ENCODE measurements around the gene MAB21L3. TPM values are rescaled to one million over a fixed set of nuclear protein-coding genes. Genes with fewer than 3 reads are reported as not detected.

The MAB21L3 gene
- total and polyA plus RNA-seq, 2 experiments from 2014 or later = 0.48 to 1.3 TPM

- Histone ChIP-seq H3K4me1 (ENCODE audit: low read depth) (peaks cover 6% of the 10 kb centered on the region), H3K27ac (no peak overlapping the region), H3K9me3 (ENCODE audit: low read depth) (no peaks in the 10 kb centered on the region), H3K27me3 (no peaks in the 10 kb centered on the region), H3K4me3 (no peak overlapping the region), H3K36me3 (no peaks in the 10 kb centered on the region)
- TF ChIP-seq, protein P1, sequence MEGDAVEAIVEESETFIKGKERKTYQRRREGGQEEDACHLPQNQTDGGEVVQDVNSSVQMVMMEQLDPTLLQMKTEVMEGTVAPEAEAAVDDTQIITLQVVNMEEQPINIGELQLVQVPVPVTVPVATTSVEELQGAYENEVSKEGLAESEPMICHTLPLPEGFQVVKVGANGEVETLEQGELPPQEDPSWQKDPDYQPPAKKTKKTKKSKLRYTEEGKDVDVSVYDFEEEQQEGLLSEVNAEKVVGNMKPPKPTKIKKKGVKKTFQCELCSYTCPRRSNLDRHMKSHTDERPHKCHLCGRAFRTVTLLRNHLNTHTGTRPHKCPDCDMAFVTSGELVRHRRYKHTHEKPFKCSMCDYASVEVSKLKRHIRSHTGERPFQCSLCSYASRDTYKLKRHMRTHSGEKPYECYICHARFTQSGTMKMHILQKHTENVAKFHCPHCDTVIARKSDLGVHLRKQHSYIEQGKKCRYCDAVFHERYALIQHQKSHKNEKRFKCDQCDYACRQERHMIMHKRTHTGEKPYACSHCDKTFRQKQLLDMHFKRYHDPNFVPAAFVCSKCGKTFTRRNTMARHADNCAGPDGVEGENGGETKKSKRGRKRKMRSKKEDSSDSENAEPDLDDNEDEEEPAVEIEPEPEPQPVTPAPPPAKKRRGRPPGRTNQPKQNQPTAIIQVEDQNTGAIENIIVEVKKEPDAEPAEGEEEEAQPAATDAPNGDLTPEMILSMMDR (IDR thresholded peaks at IDR 0.05; ENCODE audit: low read depth, low read length) = no peak
- DNase-seq (ENCODE audit: low read depth in 1 of 2, low spot score in 1 of 2) = no peak
Measured at GRCh38 chr1:116130356-116130755, 19.2 kb downstream of the MAB21L3 start.

- no peaks in the 10 kb centered on the region for H3K9me3 ChIP-seq (ENCODE audit: low read depth)
- no peaks in the 10 kb centered on the region for H3K27me3 ChIP-seq
- DNase-seq (ENCODE audit: low read depth in 1 of 2, low spot score in 1 of 2) = no peak
- no peaks in the 10 kb centered on the region for H3K36me3 ChIP-seq
- TF ChIP-seq, protein P1 (IDR thresholded peaks at IDR 0.05; ENCODE audit: low read depth, low read length) = no peak
- H3K4me3 ChIP-seq = no peak overlapping the region
- H3K27ac ChIP-seq = no peak overlapping the region
- H3K4me1 ChIP-seq (ENCODE audit: low read depth) = peaks cover 2% of the 10 kb centered on the region
Measured at GRCh38 chr1:116131170-116131569, 20.0 kb downstream of the MAB21L3 start.

DNA sequence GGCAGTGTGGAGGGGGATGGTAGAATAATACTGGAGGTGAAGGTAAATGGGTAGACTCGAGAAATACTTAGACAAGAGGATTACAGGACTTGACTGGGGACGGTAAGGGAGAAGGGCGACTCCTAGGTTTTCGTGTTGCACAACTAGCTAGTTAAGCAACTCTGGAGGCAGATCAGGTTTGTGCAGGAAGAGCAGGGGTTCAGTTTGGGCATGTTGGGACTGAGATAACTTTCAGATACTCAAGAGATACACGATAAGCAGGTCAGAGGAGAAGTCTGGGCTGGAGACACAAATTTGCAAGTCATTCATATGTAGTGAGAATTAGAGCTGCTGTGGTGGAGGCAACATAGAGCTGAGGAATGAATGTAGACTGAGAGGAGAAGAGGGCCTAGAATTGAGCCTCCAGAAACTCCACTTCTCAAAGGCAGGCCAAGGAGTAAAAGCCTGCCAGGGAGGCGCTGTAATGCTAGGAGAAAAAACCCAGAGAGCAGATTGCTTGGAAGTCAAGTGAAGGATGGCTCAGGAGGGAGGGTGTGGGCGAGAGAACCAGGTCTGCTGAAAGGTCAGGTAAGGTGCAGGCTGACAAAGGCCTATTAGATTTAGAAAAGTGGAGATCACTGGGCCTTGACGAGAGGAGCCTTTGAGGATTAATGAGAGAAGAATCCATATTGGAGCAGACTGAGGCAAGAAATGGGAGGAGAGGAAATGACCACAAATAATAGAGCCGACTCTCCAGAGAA is 20.8 kb downstream of the MAB21L3 start:
- no peak overlapping the region for H3K27ac ChIP-seq
- TF ChIP-seq, protein P1 (IDR thresholded peaks at IDR 0.05; ENCODE audit: low read depth, low read length) = no peak
- H3K9me3 ChIP-seq (ENCODE audit: low read depth) = no peaks in the 10 kb centered on the region
- H3K4me1 ChIP-seq (ENCODE audit: low read depth) = no peaks in the 10 kb centered on the region
- no peak overlapping the region for H3K4me3 ChIP-seq
- no peaks in the 10 kb centered on the region for H3K36me3 ChIP-seq
- H3K27me3 ChIP-seq = no peaks in the 10 kb centered on the region
- no peak for DNase-seq (ENCODE audit: low read depth in 1 of 2, low spot score in 1 of 2)

DNA sequence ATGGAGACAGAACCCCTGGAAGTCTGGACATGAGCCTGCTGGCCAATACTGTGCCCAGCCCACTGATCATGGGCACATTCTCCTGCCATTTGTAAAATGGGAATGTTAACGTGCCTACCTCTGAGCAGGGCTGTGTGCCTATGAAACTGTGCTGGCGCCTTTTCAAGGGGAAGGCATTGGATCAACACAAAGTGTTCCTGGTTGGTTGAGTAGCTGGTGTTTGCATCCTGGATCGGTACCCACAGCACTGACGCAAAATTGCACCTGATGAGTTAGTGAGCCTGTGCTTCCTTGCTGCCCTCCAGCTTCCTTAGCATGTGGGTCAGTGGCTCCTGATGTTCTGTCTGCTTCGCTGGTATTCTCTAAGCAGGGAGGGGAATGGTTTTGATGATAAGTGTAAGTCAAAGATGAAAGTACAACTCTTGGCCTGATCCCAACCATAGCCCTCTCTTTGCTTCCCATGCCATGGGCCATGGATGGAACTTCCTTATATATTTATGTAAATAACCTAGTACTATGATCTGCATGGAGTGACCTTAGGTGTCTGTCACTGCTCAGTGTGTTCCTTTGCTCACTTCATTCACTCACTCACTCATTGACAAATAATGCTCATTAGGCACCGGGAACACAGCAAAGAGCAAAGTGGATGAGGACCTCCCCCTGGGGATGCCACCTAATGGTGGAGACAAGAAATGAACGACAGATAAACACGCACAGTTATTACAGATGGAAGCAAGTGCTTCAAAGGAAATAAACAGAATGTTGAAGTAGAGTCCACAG is 22.7 kb downstream of the MAB21L3 start:
- H3K9me3 ChIP-seq (ENCODE audit: low read depth) = no peaks in the 10 kb centered on the region
- no peak for DNase-seq (ENCODE audit: low read depth in 1 of 2, low spot score in 1 of 2)
- no peak overlapping the region for H3K27ac ChIP-seq
- no peaks in the 10 kb centered on the region for H3K4me1 ChIP-seq (ENCODE audit: low read depth)
- TF ChIP-seq, protein P1 (IDR thresholded peaks at IDR 0.05; ENCODE audit: low read depth, low read length) = peak; percentile 30
- no peaks in the 10 kb centered on the region for H3K36me3 ChIP-seq
- no peaks in the 10 kb centered on the region for H3K27me3 ChIP-seq
- H3K4me3 ChIP-seq = no peak overlapping the region

- no peaks in the 10 kb centered on the region for H3K27me3 ChIP-seq
- H3K4me1 ChIP-seq (ENCODE audit: low read depth) = no peaks in the 10 kb centered on the region
- no peaks in the 10 kb centered on the region for H3K36me3 ChIP-seq
- H3K27ac ChIP-seq = no peak overlapping the region
- H3K4me3 ChIP-seq = no peak overlapping the region
- TF ChIP-seq, protein P1 (IDR thresholded peaks at IDR 0.05; ENCODE audit: low read depth, low read length) = no peak
- no peaks in the 10 kb centered on the region for H3K9me3 ChIP-seq (ENCODE audit: low read depth)
- DNase-seq (ENCODE audit: low read depth in 1 of 2, low spot score in 1 of 2) = no peak
Measured at GRCh38 chr1:116134476-116134773, 23.2 kb downstream of the MAB21L3 start.

Measured in cardiac muscle cell (in vitro differentiated cells and primary cell).